CD4-positive, alpha-beta T cell treated with Interleukin-10 for 1 hour (primary cell): ENCODE data around the gene C1S.

Experiments
- DNase-seq: peaks from one replicate; pipeline ENCODE4 v3.0.0-alpha.2; 2020

The C1S gene

DNA sequence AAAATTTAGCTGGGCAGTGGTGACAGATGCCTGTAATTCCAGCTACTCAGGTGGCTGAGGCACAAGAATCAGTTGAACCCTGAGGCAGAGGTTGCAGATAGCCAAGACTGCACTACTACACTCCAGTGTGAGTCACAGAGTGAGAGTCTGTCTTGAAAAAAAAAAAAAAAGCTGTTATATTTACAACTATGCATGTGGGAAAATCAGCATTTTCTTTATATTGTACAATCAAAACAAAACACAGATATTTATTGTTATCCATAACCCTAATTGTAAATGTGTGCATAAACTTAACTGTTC lies 19.3 kb downstream of the C1S start:
- no peak for DNase-seq

- DNase-seq = no peak
These were observed 20.5 kb downstream of the C1S start for GRCh38 chr12:7081037-7081436.

DNA sequence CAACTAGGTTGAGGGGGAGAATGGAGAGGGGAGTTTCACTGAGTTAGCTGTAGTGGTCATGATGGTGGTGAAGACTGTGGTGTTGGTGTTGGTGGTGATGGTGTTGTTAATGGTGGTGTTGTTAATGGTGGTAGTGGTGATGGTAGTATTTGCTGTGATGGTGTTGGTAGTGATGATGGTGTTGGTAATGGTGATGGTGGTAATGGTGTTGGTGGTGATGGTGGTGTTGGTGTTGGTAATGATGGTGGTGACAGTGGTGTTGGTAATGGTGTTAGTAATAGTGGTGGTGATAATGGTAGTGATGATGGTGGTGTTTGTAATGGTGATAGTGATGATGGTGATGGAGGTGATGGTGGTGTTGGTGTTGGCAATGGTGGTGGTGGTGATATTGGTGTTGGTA lies 22.6 kb downstream of the C1S start:
- DNase-seq = no peak

DNA sequence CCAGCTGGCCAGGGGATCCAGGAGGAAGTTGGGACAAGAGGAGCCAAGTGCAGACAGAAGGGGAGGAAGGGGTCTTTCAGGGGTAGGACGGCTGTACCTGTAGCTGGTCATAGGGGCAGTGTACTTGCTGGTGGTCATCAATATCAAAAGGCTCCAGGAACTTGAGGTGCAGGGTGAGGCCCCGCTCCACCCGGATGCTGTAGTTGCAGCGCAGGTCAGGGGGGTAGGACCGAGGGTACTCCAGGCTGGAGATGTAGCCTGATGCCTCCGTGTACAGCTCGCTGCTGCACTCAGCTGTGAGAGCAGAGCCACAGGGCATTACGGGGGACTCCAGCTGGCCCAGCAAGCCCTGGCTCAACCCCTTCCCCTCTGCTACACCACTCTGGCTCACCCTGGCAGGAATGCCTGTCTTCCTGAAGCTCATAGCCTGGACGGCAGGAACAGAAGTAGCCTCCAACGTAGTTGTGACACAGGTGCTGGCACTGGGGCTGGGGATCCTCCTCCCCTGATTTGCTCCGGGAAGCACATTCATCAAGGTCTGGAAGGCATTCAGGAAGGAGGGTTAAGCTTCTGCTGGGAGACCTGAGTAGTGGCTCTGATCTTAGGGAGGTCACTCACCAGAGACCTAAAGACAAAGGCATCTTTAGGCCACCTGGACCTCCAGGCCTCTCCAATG lies 28.8 kb downstream of the C1S start:
- no peak for DNase-seq

GRCh38 chr12:7090222-7090998 lies 29.9 kb downstream of the C1S start:
- no peak for DNase-seq

DNA sequence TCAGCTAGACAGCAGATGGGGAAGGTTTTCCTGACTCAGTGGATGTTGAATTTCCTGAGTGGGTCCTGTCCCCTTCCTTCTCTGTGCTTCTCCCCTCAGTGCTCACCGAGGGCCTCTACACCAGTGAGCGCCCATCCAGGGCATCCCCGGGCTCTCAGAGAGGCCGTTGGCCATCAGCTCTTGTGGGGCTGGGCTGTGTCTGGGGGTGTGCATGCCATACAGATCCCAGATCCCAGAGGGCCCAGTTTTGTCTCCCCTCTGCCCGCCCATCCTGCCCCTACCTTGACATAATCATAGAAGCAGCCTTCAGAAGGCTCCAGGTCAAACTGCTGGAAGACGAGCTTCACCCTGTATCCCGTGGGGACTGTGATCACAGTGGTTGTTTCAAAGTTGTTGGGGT lies 30.7 kb downstream of the C1S start:
- DNase-seq = no peak

DNA sequence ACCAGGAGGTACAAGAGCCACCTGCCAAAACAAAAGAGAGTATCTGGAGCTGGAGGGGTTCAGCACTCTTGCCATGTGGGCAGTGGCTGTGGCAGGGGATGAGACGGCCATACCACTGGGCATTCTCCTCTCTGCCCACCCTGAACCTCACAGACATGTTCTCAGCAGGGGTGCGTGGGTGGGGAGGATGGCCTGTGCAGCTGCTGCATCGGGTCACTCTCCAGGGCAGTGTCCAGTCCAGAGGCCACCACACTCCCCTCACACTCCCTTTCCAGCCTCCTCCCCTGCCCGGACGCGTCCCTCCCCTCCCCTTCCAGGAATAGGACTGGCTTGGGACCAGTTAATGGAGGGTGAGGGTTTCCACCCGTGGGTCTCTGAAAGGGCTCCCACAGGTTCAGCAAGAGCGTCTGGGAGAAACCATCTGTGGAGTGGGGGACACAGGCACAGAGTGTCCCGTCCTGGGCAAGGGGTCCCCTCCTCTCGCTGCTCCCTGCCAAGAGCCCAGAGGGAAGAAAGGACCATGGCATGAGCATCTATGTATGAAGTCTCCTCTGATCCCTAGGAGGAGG lies 31.2 kb downstream of the C1S start:
- DNase-seq = no peak

DNA sequence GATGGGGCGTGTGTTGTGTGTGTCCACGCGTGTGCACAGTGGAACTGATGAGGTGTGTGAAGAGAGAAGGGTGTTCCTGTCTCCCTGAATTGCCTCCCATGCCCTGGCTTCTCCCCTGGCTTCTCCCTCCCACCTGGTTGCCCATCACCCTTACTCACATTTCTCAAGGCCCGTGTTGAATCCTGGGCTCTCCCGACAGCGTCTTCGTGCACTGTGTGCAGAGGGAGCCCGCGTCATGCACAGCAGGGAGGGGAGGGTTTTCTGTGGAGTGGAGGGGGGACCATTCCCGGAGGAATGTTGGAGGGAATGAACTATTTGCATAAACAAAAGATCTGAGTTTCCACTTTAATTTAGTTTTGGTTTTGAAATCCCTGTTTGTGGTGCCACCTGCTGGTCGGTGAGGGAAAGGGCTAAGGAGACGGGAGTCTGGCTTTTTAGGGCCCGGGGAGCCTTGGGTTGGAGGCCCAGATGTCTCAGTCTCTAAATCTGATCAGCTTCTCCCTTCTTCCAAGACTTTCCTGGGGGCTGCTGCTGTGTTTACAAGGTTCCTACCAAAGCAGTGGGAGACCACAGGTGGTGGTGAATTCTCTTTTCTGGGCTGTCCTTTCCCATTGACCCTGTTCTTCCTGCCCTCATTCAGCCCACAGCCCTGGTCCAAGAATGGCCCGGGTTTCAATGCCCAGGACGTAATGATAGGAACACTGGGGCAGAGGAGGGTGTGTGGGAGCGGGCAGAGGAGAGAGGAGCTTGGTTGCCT lies 31.9 kb downstream of the C1S start, which contains the start of gene C1R:
TSS of gene C1R (minus strand) at position 217 of the 757 bp plus-strand sequence. CDS start at position 160, 57 bp downstream.
- peak; percentile 75 for DNase-seq

- DNase-seq = no peak
These were observed 32.5 kb downstream of the C1S start for GRCh38 chr12:7092986-7093460.

DNA sequence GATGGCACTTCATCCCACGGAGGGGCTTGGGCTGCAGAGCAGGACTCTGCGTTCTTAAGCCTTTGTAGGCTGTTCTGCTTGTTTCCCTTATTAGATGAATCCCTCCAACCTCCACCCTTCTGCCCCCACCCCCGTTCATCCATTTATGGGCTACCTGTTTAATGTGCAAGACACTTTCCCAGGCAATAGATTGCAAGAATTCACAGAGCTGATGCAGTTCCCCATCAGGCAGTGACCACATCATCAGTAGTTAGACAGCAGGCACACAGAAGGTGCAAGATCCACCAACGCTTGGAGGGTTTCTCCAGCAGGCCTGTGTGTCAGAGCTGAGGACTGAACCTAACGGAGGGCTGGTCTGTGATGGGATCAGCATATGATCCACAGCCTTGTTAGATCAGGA lies 33.0 kb downstream of the C1S start:
- no peak for DNase-seq

DNA sequence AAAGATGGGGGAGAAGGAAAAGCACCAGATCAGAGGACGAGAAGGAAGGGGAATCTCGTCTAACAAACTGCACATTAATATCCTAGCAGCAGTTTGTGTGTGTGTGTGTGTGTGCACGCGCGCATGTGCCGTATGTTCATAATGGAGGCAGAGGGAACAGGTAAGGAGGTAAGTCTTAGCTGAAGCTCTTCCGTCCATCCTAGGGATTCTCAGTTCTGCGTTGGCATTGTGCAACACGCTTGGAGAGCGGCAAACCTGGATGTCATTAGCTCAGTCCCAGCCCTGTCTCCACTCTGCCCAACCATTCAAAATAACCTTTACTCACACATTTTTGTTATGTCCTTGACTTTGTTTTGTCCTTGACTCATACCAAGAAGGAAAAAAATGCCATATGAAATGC lies 33.4 kb downstream of the C1S start:
- no peak for DNase-seq

- DNase-seq = no peak
These were observed 35.8 kb downstream of the C1S start for GRCh38 chr12:7096006-7096932.

- DNase-seq = no peak
These were observed 36.5 kb downstream of the C1S start for GRCh38 chr12:7096979-7097378.

GRCh38 chr12:7099290-7099996 lies 38.9 kb downstream of the C1S start:
- no peak for DNase-seq

GRCh38 chr12:7100239-7100638 lies 39.7 kb downstream of the C1S start:
- DNase-seq = no peak

GRCh38 chr12:7101047-7101693 lies 40.7 kb downstream of the C1S start:
- DNase-seq = no peak

GRCh38 chr12:7101694-7102131 lies 41.2 kb downstream of the C1S start:
- no peak for DNase-seq

- DNase-seq = no peak
These were observed 42.1 kb downstream of the C1S start for GRCh38 chr12:7102582-7102981.

DNA sequence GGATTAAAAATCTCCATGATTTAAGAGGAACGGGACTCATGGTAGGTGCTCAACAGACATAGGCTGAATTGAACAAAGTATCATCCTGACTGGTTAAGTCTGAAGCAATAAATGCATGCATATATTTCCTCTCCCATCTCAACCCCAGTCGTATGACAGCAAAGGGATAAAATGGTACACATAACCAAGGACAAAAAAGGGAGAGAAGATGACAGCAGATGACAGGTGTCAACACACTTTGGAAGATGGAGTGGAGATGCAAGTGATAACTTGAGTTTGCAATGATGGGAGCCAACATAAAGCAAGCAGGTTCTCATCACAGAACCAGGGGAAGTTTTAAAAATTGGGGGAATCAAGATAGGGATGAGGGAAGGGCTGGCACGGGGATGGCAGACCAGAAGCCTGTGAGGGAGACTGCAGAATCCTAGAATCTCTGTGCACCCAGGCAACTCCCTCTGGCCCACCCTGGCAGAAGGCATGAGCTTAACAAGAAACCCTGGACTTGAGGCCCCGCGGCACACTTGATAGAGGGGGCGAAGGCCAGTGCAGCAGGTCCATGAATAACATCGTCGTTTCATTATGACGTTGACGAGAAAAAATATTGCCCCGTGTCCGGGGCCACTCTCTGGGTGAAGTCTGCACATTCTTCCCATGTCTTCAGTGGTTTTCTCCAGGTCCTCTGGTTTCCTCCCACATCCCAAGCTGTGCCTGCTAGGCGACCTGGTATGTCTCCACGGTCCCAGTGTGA lies 43.5 kb downstream of the C1S start:
- DNase-seq = no peak

DNA sequence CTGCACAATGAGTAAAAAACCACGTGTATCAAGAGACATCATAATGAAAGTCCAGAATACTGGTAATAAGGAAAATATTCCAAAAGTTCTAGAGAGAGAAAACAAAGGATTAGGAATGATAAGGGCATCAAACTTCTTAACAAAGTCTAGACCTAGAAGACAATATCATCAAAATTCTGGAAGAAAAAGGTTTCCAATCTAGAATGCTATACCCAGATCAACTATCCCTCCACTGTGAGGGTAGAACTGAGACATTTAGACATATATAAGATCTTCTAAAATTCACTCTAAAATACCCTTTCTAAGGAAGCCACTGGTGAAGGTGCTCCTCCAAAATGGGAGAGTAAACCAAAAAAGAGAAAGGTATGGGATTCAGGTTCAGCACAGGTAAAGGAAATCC lies 45.6 kb downstream of the C1S start:
- no peak for DNase-seq
